HEK293 (cell line): Measurements from ENCODE around the gene G3BP2.
"Not testable (repeated sequence)": the region's sequence is repeated elsewhere in the genome, so short reads cannot be mapped to it uniquely, and the experiment has no call there.

Experiments
- ZNF350 ChIP-seq: fragments of 450-650 bp; formaldehyde crosslinking; IDR thresholded peaks from 2 replicates; pipeline ENCODE4 v1.5.0; 2017; ENCODE audit warnings: missing biosample characterization, mild to moderate bottlenecking, missing genetic modification characterization
- TF ChIP-seq, protein P1 (sequence below): fragments of 450-650 bp; formaldehyde crosslinking; IDR thresholded peaks from 2 replicates; pipeline ENCODE4 v1.5.1; 2016; ENCODE audit warnings: missing biosample characterization, missing genetic modification characterization

DNA sequence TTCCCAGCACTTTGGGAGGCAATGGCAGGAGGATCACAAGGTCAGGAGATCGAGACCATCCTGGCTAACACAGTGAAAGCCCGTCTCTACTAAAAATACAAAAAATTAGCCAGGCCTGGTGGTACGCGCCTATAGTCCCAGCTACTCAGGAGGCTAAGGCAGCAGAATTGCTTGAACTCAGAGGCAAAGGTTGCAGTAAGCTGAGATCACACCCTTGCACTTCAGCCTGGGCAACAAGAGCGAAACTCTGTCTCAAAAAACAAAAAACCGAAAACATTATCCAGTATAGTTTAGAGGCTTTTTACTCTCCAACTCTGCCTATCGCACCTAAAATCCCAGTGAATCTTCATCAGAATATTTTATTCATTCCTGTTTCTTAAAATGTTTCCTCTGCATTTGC is 5.6 kb downstream of the G3BP2 start:
- not testable (repeated sequence) for TF ChIP-seq ZNF350 (tag by site-specific recombination)
- TF ChIP-seq, protein P1, sequence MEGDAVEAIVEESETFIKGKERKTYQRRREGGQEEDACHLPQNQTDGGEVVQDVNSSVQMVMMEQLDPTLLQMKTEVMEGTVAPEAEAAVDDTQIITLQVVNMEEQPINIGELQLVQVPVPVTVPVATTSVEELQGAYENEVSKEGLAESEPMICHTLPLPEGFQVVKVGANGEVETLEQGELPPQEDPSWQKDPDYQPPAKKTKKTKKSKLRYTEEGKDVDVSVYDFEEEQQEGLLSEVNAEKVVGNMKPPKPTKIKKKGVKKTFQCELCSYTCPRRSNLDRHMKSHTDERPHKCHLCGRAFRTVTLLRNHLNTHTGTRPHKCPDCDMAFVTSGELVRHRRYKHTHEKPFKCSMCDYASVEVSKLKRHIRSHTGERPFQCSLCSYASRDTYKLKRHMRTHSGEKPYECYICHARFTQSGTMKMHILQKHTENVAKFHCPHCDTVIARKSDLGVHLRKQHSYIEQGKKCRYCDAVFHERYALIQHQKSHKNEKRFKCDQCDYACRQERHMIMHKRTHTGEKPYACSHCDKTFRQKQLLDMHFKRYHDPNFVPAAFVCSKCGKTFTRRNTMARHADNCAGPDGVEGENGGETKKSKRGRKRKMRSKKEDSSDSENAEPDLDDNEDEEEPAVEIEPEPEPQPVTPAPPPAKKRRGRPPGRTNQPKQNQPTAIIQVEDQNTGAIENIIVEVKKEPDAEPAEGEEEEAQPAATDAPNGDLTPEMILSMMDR (tag by site-specific recombination) = not testable (repeated sequence)
